ENCODE data around the gene DYNC1I1.

GRCh38 chr7:95793658-95794057 is 21.3 kb downstream of the DYNC1I1 start:
- TF ChIP-seq, protein P1, sequence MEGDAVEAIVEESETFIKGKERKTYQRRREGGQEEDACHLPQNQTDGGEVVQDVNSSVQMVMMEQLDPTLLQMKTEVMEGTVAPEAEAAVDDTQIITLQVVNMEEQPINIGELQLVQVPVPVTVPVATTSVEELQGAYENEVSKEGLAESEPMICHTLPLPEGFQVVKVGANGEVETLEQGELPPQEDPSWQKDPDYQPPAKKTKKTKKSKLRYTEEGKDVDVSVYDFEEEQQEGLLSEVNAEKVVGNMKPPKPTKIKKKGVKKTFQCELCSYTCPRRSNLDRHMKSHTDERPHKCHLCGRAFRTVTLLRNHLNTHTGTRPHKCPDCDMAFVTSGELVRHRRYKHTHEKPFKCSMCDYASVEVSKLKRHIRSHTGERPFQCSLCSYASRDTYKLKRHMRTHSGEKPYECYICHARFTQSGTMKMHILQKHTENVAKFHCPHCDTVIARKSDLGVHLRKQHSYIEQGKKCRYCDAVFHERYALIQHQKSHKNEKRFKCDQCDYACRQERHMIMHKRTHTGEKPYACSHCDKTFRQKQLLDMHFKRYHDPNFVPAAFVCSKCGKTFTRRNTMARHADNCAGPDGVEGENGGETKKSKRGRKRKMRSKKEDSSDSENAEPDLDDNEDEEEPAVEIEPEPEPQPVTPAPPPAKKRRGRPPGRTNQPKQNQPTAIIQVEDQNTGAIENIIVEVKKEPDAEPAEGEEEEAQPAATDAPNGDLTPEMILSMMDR (conservative IDR thresholded peaks at IDR 0.05; ENCODE audit: low read depth, low read length), result no peak
- no peak for TF ChIP-seq POLR2A (IDR thresholded peaks at IDR 0.05; ENCODE audit: low read depth, low read length)
- TF ChIP-seq SMC3 (IDR thresholded peaks at IDR 0.05; ENCODE audit: low read depth, low read length), result no peak
- no peak for TF ChIP-seq MXI1 (IDR thresholded peaks at IDR 0.05; ENCODE audit: borderline replicate concordance, low read depth, low read length)
- TF ChIP-seq BHLHE40 (IDR thresholded peaks at IDR 0.05; ENCODE audit: low read depth, low read length), result no peak
- no peak for TF ChIP-seq CHD1 (IDR thresholded peaks at IDR 0.05; ENCODE audit: low read depth, low read length)
- TF ChIP-seq NFE2L2 (IDR thresholded peaks at IDR 0.05; ENCODE audit: low read depth, low read length), result no peak
- no peak for TF ChIP-seq RFX5 (IDR thresholded peaks at IDR 0.05; ENCODE audit: low read depth, low read length)
- TF ChIP-seq RAD21 (IDR thresholded peaks at IDR 0.05; ENCODE audit: low read length), result no peak
- no peak for TF ChIP-seq CEBPB (IDR thresholded peaks at IDR 0.05; ENCODE audit: low read depth, low read length)
- no peak for TF ChIP-seq MAZ (IDR thresholded peaks at IDR 0.05; ENCODE audit: borderline replicate concordance, low read depth, low read length)
- TF ChIP-seq RCOR1 (IDR thresholded peaks at IDR 0.05; ENCODE audit: insufficient replicate concordance, low read length), result no peak
- TF ChIP-seq, protein P2, sequence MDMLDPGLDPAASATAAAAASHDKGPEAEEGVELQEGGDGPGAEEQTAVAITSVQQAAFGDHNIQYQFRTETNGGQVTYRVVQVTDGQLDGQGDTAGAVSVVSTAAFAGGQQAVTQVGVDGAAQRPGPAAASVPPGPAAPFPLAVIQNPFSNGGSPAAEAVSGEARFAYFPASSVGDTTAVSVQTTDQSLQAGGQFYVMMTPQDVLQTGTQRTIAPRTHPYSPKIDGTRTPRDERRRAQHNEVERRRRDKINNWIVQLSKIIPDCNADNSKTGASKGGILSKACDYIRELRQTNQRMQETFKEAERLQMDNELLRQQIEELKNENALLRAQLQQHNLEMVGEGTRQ (IDR thresholded peaks at IDR 0.05; ENCODE audit: low read depth, low read length), result no peak
